Keratinocyte (primary cell): ENCODE data around the gene ALOX5AP.

ENCODE experiments used
- EZH2 ChIP-seq: IDR thresholded peaks from one replicate; pipeline ENCODE4 v1.6.1; 2012; ENCODE audit warnings: inconsistent platforms, mild to moderate bottlenecking, low read length, moderate library complexity
- TF ChIP-seq, protein P1 (sequence below), 3 experiments: IDR thresholded peaks in 1 of 3; conservative IDR thresholded peaks in 1 of 3; optimal IDR thresholded peaks in 1 of 3; 2 replicates in 2 of 3; 3 replicates in 1 of 3; pipeline versions ENCODE3 to v1.5.1; 2011; ENCODE audit warnings: low read length in 3 of 3, mild to moderate bottlenecking in 3 of 3, moderate library complexity in 2 of 3, control low read depth in 1 of 3, inconsistent platforms in 1 of 3; ENCODE audit not compliant: insufficient read depth in 2 of 3; ENCODE audit errors: extremely low read depth in 1 of 3

DNA sequence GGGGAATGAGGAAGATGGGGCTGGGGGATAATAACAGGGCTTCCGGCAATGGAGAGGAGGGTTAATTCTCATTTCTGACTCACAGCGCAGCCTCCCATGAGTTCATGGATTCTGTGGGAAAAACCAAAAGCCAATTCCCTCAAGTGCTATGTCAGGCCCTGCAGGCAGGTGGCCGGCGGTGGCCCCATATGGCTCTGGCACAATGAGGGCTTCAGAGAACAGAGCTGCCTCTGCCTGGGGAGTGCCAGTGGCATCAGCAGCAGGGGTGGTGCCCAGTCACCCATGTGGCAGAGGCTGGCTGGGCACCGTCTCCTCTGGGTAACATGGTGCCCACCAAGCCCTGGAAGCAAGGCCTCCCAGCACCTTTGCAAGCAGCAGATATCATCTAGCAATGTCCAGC lies 69.1 kb downstream of the ALOX5AP start:
- TF ChIP-seq, protein P1, sequence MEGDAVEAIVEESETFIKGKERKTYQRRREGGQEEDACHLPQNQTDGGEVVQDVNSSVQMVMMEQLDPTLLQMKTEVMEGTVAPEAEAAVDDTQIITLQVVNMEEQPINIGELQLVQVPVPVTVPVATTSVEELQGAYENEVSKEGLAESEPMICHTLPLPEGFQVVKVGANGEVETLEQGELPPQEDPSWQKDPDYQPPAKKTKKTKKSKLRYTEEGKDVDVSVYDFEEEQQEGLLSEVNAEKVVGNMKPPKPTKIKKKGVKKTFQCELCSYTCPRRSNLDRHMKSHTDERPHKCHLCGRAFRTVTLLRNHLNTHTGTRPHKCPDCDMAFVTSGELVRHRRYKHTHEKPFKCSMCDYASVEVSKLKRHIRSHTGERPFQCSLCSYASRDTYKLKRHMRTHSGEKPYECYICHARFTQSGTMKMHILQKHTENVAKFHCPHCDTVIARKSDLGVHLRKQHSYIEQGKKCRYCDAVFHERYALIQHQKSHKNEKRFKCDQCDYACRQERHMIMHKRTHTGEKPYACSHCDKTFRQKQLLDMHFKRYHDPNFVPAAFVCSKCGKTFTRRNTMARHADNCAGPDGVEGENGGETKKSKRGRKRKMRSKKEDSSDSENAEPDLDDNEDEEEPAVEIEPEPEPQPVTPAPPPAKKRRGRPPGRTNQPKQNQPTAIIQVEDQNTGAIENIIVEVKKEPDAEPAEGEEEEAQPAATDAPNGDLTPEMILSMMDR (optimal IDR thresholded peaks at IDR 0.05 in 1 of 3, IDR thresholded peaks at IDR 0.05 in 1 of 3, conservative IDR thresholded peaks at IDR 0.05 in 1 of 3; ENCODE audit: extremely low read depth in 1 of 3, insufficient read depth in 2 of 3, low read length in 3 of 3) = no peak
- TF ChIP-seq EZH2 = no peak
